HT1080 (cell line): ENCODE data around the gene HPCAL1. TPM values are rescaled to one million over a fixed set of nuclear protein-coding genes. Genes with fewer than 3 reads are reported as not detected.

Experiments used
- DNase-seq: peaks from one replicate; pipeline ENCODE4 v3.0.0-alpha.2; 2015; ENCODE audit warnings: low read depth
- total RNA-seq: library from RNA; depleted of rRNA; stranded (reverse); fragments of >200 nt; shearing (Covaris generic); gene quantifications from 2 replicates; pipeline ENCODE4 v1.2.3, GENCODE V29; 2014

HPCAL1 gene
- total RNA-seq, 1 experiment from 2014 or later: 201 TPM

DNA sequence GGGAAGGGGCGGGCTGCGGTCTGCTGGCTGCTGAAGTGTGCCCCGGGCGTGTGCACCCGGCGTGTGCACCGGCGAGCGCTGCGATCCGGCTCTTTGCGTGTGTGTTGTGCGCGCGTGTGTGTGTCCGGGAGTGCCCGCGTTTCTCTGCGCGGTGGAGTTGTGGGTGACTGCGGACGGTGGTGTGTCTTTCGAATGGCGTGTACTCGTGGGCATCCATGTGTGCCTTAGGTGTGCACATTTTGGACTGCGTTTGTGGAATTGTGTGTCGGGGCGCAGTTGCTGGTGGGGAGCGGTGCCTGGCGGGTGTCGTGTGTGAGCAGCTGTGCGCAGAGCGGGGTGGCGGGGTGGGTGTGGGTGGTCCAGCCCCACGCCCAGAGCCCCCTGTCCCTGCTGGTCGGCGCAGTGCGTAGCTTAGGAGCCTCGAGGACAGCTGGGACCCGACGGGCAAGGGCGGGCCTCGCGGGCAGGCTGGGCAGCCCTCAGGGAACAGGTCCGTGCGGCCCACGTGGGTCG, 533 bp downstream of the HPCAL1 start:
- no peak for DNase-seq

DNA sequence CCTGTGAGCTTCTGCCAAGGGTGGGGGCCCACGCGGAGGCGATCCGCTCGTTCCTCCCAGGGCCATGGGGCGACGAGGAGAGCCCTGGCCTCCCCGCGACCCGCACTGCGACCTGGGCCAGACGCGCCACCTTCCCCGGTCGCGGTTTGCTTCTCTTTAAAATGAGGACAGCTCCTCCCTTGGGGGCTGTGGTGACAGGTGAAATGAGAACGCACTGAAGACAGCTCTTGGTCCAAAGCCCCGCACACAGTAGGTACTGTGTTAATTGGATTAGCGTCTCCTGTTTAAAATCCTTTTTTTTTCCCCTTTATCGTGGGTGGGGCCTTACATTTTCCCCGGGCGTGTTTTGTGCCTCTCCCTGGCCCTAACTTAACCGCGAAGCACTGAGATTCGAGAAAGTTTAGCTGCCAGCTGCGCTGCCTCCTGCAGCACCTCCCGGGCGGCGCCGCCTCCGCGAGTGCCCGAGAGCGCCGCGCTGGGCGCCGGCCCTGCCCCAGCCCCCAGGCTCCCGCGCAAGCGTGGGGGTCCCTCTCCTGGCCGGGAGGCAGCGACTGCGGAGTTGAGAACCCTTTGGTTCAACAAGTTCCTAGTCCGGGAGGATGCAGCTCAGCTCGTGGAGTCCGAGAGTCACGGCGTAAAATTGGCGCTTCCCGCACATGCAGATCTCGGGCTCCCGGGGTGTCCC, 1.1 kb downstream of the HPCAL1 start:
- DNase-seq: peak; percentile 60

DNA sequence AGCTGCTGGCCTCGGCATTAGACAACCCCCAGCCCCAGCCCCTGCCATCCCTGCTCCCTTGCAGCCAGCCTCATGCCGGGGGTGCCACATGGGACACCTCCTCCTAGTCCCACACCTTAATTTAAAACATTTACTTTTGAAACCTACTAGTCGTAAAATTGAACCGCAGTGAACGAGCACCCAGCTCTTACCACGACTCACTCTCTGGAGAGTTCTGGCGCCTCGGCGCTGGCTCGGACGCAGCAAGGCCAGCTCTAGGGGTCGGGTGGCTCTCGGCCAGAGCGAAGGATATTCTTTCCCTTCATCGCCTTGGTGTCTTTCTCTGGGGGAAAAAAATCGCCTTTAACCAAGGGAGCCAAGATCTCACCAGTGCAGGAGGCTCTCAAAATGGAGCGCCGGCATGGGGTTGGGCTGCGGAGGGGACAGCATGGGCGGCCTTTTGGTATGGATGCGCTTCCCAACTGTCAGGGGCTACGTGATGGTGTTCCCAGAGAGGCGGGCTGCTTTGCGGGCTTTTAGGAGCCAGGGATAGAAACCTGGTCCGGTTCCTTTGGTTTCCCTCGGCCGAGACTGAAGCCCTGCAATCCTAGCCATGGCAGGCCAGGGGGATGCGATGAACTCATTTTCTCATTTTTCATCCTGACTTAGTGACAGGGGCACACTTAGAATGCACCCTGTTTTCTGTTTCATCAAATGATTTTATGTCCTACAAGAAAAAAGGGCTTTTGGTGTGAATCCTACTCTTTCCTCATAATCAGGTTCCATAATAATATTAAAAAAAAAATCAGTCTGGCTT, 2.0 kb downstream of the HPCAL1 start:
- no peak for DNase-seq

DNA sequence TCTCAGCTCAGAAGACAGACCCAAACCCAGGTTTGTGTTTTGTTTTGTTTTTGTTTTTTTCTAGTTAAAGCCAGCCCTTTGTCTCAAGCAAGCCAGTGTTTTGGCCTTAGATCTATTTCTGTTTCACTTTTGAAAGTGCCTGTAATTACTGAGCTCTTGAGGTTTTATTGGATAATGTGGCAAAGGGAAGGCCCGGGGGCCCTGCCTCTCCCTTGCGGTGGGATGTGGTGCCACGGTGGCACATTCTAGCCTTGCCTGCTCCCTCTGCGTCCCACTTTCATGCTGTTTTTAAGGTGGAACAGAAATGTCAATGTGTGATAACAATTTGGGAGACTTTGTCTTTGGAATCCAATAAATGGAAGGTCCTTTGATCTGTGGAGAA, 2.5 kb downstream of the HPCAL1 start:
- no peak for DNase-seq

DNA sequence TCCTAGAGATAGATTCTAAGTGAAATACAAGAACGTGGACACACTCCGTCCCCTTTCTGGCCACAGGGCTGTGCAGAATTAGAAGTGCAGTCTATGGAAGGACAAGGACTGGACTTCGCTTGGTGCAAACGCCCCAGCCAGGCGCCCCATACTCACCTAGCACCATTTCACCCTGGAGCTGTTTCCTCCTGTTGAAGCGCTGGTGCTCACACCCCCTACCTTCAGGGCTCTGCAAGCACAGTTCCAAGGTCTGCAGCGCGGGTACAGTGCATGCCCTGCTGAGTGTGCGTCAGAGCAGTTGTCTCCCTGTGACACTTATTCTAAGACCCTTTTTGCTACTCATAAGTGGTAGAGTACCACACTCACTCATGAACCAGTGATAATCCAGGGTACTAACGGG, 3.0 kb downstream of the HPCAL1 start:
- DNase-seq: no peak

DNA sequence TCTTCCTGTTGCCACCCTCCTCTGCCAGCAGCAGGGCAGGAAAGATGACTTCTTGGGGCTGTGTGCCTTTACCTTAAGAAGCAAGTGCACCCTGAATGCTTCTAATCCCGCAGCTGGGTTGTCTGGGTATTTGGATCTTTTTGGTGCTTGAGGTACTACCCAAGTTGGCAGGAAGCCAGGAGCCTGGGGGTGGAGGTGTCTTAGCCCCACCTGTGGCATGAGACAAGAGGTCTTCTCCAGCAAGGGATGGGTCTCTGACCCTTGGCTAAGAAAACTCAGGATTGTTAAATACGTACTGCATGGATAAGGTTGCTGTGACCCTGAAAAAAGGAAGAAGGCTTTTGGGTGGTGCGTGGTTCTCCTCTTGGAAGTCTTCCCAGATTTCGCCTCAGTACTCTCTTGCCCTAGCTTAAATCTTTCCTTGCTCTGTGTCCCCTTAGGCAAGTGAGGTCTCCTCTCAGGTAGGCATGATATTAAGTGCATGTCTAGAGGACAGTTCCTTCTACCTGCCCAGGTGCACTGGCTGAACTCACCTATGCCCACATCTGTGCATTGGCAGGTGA, 4.3 kb downstream of the HPCAL1 start:
- DNase-seq: no peak

DNA sequence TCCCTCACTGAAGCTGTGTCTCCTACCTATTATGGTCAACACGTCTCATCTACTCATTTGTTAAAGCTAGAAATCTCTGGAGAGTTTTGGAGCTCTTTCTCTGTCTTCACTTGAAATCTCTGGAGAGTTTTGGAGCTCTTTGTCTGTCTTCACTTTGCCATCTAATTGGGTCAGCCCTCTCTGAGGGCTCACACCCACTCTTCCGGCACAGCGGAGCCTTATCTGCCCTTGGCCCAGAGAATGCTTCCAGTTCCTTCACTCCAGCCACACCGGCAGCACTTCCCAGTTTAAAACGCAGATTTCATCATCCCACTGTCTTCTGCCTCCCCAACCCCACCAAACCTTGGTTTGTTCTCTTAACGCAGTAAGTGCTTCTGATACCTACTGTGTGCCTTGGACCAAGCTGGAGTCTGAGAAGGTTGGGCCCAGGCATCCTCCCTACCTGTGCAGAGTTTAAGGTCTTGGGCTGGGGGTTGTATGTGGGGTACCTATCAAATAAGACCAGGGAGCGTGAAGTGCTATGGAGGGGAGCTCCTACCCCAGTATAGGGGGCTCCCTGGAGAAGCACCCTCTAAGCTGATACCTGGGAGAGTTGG, 5.0 kb downstream of the HPCAL1 start:
- DNase-seq: no peak

DNA sequence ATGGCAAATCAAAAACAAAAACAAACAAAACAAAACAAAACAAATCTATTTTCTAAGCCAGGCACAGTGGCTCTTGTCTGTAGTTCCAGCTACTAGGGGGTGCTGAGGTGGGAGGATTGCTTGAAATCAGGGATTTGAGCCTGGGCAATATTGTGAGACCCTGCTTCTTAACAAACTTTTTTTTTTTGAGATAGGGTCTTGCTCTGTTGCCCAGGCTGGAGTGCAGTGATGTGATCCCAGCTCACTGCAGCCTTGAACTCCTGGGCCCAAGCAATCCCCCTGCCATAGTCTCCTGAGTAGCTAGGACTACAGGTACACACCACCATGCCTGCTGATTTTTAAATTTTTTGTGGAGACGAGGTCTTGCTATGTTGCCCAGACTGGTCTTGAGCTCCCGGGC, 6.2 kb downstream of the HPCAL1 start:
- no peak for DNase-seq

DNA sequence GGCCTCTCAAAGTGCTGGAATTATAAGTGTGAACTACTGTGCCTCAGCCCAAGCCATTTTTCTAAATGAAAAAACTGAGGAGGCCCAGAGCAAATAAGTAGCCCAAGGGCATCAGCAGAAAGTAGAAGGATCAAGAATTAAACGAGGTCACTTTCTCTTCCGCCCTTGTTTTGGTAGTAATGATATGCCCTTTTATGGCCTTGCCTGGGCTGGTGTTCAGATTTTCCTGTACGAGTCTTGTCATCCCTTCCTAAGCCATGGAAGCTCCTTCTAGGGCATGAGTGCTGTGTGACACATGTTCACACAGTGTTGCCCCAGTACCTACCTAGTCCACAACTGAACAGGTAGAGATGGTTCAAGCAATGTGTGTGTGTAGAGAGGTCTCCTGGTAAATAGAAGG, 6.6 kb downstream of the HPCAL1 start:
- no peak for DNase-seq

DNA sequence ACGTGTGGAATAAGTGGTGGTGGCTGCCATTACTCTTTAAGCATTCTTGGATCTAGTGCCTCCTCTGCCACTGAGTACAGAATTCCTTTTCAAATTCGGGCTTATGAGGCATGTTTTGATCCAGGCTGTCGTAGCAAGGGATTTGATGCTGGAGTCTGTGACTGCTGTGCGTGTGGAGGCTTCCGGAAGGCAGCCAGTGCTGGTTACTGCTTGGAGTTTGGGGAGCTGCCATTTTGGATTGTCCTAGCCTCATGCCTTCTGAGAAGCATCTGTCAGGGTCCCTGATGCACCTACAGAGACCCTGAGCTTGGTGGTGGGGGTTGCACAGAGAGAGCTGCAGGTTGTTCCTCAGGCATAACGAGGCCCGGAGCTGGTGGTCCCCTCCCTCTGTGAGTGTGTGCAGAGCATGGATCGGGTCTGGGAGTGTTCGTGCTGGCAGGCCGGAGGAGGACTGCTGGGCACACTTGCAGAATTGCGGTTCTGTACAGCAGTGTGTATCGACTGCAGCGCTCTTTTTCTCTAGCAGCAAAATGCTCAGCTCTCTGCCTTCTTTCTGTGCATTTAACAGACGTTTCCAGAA, 7.7 kb downstream of the HPCAL1 start:
- no peak for DNase-seq

DNA sequence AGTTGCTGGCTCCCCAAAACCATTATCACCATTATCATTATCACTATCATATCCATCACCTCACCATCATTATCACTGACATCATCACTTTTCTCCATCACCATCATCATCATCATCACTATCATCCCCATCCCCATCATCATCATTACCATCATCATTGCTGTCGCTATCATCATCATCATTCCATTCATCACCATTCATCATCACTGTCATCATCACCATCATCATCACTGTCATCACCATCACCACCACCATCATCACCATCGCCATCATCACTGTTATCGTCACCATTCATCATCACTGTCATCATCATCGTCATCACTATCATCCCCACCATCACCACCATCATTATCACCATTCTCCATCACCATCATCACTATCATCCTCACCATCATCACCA, 9.0 kb downstream of the HPCAL1 start:
- no peak for DNase-seq

DNA sequence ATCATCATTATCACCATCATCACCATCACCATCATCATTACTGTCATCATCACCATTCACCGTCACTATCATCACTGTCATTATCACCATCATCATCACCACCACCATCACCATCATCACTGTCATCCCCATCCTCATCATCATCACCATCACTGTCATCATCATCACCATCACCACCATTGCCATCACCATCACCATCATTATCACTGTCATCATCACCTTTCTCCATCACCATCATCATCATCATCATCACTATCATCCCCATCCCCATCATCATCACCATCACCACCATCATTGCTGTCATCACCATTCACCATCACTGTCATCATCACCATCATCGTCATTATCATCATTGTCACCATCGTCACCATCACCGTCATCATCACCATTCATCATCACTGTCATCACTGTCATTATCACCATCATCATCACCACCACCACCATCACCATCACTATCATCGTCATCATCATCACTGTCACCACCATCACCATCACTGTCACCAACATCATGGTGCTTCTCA, 9.8 kb downstream of the HPCAL1 start:
- DNase-seq: no peak

DNA sequence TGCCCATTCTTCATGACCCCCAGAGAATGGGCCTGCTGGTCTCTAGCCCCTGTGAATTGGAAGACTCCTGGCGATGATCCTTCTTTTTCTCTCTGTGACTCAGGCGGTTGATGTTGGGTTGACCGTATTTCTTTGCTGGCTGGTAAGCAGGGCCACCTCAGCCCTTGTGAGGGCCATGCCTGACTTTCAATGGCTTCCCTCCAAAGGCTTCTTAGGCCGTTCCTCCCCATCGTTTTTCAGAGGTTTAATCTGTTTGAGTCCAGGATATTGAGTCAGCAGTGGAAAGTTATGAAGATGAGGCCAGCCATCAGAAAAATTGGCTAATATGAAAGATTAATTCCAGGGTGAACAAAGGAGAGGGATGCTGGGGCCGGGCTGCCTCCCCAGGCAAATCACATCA, 13.6 kb downstream of the HPCAL1 start:
- no peak for DNase-seq

DNA sequence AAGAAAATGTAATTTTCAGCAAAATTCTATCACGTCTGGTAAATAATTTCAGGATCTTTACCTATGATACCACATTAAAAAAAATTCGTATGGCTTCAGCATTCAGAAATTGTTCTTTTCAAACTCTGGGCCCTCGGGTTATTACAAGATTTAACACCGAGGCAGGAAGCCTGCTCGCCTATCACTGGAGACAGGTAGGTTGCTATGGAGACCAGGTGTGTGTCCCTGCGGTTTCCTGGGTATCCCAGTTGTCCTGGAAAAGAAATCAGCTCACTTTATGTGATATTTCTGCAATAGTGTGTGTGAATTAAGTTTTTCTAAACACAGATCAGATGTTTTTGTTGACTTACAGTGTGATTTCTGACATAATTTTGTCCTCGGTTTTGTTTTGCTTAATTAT, 14.2 kb downstream of the HPCAL1 start:
- DNase-seq: no peak

DNA sequence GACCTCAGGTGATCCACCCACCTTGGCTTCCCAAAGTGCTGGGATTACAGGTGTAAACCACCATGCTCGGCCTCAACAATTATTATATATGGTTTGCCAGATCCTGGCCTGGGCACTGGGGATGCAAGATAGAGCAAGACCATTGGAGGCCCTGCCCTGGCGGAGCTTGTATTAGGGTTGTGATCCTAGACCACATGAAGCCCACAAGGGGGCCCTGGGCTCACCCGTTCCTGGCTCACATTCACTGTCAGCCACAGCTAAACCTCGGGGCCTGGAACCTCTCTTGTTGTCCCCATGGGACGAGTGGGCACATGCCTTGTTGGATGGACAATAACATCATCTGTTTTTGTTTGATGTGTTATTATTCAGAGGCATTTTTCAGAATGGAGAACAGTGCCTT, 14.9 kb downstream of the HPCAL1 start:
- DNase-seq: no peak

DNA sequence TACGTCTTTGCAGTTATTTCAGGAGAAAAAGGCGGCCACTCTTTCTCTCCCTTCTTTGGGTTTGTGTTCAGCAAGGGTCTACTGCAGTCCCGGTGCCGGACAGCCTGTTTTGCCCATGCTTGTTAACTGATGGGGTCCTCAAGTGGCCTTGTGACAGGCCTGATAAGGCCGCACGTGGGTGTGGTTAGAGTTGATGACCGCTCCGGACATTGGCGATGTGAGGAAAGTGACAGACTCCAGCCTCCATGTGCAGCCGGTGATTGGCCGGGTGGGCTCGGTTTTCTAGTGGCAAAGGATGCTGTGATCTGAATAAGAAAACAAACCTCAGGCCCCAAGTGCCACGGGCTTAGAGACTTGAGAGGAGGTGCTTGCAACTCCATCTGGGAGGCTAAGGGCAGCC, 15.6 kb downstream of the HPCAL1 start:
- no peak for DNase-seq

DNA sequence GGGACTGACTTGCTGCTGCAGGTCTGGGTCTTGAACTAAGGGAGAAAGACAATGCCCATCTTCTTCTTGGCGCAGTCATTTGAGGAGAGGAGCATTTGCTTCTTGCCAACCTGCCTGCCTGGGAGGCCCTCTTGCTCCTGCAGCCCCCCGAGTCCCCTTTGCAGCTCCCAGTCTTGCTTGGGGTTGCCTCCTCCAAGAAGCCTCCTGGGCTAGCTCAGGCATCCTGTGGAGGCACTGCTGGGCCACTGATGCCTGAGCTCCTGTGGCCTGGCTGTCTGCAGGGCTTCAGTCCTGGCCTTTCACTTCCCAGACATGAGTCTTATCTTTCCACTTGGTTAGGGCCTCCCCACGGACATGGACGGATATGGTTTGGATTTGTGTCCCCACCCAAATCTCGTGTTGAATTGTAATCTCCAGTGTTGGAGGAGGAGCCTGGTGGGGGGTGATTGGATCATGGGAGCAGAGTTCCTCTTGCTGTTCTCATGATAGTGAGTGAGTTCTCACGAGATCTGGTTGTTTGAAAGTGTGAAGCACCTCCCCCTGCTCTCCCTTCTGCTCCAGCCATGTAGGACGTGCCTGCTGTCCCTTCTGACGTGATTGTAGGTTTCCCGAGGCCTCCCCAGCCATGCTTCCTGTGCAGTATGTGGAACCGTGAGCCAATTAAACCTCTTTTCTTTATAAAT, 17.3 kb downstream of the HPCAL1 start:
- DNase-seq: no peak

DNA sequence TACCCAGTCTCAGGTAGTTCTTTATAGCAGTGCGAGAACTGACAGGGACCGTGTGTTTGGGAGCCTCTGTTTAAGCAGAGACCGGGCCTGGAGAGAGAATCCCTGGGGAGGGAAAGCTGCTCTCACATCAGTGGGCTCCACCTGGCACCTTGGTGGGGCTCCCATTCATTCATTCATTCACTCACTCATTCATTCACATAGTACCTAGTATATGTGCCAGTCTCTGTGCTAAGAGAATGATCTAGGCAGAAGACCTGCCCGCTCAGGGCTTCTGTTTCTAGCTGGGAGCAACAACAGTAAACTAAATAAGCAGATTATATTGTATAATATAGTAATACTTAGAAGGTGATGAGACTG, 17.8 kb downstream of the HPCAL1 start:
- no peak for DNase-seq

DNA sequence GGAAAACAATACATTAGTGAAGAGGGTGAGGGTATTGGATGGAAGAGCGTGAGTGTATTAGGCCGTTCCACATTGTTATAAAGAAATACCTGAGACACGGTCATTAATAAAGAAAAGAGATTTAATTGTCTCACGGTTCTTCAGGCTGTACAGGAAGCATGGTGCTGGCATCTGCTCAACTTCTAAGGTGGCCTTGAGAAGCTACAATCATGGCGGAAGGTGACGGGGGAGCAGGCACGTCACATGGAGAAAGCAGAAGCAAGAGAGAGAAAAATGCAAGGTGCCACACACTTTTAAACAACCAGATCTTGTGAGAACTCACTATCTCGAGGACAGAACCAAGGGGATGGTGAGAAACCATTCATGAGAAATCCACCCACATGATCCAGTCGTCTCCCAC, 18.2 kb downstream of the HPCAL1 start:
- DNase-seq: no peak

DNA sequence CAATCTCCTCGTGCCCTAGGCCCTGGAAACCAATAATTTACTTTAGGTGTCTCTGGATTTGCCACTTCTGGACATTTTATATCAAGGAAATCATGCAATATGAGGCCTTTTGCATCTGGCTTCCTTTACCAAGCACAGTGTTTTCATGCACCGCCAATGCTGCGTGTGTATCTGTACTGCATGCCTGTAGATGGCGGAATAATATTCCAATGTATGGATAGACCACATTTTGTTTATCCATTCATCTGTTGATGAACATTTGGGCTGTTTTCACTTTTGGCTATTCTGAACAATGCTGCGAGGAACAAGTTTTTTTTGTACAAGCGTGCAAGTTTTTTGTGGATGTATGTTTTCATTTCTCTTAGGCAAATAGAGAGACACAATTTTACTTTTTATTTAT, 18.9 kb downstream of the HPCAL1 start:
- no peak for DNase-seq

DNA sequence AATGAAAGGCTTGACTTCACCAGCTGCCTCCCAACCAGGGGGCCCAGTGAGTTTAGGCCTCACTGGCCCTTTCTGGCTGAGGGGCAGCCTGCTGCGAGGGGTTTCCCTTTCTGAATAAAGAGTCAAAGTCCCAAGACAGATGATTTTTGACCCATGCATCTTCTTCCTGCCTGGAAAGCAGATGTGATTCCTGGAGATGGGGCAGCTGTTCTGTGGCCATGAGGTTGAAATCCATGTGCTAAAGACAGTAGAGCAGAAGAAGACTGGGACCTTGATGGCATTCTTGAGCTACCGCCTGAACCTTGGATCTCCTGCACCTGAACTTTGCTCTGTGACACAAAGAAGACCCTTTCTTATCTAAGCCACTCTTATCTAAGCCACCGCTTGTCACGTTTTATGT, 19.8 kb downstream of the HPCAL1 start:
- no peak for DNase-seq
